SK-N-DZ (cell line): Measurements from ENCODE around the gene RALGPS1.
"Not testable (repeated sequence)": the region's sequence is repeated elsewhere in the genome, so short reads cannot be mapped to it uniquely, and the experiment has no call there.

Experiments
- DNase-seq: peaks from one replicate; pipeline ENCODE4 v3.0.0-alpha.2; 2015; ENCODE audit warnings: low spot score

RALGPS1 gene

DNA sequence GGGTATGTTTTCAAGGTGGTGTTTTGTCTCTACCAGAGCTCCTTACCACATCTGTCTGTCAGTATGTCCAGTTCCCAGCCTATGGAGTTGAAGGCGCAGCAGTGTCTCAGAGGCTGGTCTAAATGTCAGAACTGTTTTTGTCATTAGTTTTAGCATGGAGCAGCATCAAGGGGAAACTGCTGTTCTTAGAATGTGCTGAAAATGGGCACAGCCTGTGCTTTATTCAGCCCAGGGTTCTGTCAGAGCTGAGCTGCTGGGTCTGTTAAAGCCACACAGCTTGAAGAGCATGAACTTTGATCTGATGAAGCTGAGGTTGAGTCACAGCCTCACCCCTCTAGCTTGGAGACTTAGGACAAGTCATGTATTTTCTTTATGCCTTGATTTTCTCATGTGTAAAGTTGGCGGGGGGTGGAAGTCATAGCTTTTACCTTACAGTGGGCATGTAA lies 71.9 kb downstream of the RALGPS1 start:
- DNase-seq: no peak

DNA sequence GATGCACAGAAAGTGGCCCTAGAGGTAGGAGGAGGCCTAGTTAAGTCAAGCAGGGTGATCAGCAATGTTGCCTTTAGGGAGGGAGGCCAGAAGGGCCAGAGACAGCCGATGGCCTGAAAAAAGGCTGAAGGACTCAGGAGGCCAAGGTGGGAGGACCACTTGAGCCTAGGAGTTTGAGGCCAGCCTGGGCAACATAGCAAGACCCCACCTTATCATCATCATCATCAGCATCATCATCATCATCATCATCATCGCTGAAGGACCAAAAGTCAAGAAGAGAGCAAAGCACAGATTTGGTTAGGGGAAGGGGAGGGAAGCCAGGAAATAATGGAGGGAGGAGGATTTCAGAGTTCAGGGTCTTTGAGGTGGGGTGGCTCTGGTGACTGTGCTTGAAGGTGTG lies 74.3 kb downstream of the RALGPS1 start:
- DNase-seq: no peak

DNA sequence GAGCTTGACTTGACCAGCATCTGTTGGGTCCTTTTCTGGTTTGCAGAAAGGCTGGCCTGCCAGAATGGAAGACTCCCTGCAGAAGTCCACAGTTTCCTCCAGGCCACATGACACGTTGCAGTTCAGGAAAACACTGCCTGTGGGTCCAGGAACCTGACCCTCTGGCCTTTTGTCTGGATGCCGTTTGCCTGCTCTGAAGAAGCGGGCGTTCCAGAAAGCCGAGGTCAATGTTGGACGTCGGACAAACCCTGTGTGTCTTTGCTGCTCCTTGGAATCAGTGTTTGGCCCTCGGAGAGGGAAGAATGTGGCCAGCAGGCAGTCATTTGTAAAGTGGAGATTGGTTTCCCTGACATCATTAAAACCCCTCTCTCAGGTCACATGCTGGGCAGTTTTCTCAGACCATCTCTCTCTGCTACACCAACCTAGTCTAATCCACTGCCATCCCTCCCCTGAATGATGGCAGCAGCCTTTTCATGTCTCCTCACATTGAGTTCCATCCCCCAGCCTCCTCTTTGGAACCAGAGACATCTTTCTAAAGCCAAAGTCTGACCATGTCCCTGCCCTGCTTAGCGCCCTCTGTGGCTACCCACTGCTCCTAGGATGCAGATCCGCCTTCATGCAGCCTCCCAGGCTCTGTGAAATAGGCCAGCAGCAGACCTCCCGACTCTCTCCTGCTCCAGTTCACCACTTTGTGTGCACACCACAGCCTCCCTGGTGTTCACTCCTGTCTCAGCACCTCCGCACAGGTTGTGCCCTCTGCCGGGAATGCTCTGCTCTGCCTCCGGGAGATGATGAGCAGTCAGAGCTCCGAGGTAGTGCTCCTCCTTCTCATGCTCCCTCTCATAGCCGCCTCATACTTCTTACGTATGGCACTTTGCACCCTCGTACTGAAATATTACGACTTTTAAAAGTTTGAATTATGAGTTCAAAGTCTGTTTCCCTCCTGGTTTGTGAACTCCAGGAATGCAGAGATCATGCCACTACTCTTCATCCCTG lies 75.6 kb downstream of the RALGPS1 start:
- no peak for DNase-seq

DNA sequence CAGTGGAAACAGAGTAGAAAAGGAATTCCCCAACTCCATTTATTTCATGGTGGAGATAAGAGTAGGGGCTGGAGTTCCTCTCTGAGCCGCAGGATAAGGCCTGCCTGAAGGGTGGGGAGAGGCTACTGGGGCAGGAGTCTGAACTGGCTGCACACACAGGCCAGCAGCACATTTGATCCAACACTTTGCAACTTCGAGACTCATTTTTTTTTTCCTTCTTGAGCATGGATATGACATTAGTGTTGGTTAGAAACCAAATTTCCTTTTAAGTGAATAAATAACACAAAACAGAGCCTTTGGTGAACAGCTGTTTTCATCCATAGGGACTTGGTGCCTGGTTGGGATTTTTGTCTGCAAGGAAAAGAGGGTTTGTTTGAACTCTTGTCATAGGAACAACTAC lies 76.6 kb downstream of the RALGPS1 start:
- DNase-seq: no peak

DNA sequence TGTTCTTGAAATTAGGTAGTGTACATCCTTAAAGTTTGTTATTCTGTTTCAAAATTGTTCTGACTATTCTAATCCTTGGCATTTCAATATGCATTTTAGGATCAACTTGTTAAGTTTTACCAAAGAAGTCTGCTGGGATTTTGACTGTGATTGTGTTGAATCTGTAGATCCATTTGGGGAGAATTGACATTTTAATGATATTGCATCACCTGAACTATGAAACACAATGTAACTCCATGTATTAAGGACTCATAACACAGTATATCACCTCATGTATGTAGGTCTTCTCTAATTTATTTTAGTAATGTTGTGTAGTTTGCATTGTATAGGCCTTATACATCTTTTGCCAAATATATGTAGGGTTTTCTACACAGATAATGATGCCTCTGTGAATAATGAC lies 77.8 kb downstream of the RALGPS1 start:
- DNase-seq: no peak

DNA sequence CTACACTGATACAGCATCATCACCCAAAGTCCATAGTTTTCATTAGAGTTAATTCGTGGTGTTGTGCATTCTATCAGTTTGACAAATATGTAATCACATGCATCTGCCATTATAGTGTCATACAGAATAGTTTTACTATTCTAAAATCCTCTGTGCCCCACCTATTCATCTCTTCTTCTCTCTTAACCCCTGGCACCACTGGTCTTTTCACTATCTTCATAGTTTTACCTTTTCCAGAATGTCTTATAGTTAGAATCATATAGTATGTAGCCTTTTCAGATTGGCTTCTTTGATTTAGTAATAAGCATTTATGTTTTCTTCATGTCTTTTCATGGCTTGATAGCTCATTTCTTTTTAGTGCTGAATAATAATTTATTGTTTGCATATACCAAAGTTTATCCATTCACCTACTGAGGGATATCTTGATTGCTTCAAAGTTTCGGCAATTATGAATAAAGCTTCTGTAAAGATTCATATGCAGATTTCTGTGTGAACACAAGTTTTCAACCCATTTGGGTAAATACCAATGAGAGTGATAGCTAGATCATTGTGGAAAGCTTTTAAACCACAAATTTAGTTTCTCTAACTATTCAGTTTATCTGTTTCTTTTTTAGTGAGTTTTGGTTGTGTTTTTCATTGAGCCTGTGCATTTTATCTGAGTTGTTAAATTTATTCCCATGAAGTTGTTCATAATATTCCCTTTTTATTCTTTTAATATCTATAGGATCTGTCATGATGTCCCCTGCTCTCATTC lies 84.9 kb downstream of the RALGPS1 start:
- DNase-seq: no peak

DNA sequence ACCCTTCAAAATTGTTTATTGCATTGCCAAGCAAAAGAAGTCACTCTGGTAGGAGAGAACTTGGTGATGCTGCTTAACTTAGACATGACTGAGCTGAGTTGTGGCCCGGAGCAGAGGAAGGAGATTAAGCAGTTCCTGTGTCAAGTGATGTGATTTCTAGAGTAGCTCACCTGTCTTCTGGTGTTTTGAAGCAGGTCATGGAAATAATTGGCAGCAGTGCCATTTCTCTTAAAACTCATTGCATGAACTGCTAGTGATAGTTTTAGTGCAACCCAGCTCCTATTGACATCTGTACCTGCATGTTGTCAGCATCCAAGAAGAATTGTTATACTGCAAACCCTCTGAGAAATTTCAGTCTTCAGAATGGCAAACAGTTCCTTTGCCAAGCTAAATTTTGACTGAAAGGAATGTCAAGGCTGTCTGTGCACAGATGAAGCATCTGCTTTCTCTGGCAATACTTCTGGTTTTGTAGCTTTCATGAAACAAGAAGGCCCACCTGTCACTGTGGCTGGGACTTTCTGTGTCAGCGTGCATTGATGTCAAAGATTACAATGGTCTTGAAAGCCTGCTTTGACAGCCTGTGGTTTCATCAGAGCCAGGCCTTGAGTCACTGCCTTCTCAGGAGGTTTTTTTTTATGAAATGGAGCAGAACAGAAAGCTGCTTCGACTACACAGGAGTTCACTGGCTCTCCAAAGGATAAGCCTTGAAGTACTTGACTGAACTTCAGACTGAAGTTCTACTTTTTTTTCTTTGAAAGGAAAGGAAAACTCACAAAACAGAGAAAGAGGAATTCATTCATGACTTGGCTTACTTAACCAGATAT lies 90.6 kb downstream of the RALGPS1 start:
- no peak for DNase-seq

DNA sequence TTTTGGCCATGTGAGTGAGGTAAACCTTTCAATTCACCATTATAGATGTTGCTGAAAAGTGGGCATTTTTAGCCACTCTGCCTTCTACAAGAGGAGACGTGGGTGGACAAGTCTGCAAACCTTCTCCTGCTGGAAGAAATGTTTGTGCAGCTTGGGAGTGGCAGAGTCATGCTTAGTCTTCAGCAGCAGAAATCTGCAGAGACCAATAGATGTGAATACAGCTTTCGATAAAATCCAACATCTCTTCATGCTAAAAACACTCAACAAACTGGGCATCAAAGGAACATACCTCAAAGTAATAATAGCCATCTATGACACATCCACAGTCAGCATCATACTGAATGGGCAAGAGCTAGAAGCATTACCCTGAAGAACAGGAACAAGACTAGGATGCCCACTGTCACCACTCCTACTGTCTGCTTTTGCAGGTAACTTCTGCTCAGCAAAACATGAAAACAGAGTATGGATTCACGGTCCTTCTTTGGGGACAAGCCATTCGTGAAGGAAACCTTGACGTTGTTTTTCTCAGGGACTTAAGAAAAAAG lies 91.3 kb downstream of the RALGPS1 start:
- no peak for DNase-seq

DNA sequence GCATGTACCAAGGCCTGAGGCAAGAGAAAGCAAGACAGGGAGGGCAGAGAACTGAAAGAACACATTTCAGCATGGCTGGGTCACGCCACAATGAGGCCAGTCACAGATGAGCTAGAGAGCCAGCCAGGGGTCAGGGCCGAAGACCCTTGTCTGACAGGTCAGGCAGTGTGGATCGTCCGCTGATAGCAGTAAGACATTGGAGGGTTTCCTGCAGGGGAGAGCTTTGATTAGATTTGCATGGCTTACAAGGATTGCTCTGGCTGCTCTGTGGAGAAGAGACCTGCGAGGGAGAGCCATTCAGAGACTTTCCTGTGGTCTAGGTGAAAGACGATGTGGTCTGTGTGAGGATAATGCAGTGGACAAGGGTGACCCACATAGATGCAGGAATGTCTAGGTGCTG lies 93.1 kb downstream of the RALGPS1 start:
- DNase-seq: no peak

DNA sequence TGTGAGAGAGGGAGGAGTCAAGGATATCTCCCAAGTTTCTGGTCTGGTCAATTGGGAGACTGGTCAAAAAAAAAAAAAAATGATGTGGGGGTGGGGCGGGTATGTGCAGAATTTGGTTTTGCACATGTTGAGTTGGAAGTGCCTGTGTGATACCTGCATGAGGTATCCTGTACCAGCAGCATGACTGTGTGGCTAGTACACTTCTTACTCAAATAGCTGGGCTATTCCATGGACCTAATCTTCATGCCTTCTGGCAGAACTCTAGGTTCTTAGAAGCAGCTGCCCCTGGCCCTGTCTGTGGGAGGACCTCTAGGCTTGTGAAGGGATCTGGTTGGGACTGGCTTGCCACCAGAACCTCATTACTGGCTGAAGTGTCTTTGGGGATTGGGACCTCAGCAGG lies 93.5 kb downstream of the RALGPS1 start:
- DNase-seq: no peak

DNA sequence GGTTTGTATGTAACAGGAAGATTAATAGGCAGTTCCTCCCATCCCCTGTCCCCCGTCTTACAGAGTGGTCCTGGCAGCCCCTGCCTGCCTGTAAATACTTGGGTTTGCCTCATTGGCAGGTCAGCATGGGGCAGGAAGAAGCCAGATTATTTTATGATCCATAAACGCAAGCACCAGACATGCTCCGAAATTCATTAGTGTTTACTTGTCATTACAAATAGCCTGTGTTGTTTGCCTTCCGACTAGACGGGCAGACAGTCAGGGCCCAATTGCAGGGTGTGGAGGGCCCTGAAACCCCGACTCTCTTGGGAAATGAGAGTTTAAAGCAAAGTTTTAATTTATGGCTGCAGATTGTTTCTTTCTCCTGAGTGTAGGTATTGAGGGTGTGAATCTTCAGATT lies 97.2 kb downstream of the RALGPS1 start:
- no peak for DNase-seq

DNA sequence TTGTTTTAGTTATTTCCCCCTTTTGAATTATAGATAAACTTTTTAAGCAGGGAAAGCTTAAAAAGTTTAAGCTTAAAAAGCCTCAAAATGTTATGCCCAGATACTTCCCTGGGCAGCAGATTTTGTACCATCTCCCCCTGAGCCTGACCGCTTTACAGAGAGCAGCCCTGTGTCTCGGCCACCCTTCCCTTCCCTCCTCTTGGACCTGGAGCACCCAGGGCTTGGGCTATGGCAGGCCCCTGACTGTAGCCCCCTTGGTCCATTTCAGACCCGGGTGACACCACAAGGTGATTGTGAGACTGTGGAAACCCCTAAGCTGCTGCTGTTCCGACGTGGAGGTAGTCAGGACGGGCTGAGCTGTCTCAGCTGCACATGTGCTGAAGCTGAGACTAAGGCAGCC lies 97.7 kb downstream of the RALGPS1 start:
- no peak for DNase-seq

DNA sequence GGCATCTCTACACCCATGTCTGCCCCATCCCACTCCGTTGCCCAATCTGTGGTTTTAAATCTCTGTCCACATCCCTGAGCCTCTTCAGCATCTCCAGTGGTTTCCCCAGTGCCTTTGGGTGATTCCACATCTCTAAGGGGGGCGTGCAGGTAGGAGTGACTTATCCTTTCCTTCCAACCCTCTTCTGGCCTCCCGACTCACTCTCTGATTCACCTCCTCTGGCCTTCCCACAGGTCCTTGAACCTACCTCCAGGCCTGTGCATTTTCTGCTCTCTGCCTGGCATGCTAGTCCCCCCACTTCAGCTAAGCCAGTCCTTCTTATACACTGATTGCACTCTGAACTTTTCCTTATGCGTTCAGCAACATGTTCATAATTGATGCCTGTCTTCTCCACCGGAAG lies 99.0 kb downstream of the RALGPS1 start:
- no peak for DNase-seq

DNA sequence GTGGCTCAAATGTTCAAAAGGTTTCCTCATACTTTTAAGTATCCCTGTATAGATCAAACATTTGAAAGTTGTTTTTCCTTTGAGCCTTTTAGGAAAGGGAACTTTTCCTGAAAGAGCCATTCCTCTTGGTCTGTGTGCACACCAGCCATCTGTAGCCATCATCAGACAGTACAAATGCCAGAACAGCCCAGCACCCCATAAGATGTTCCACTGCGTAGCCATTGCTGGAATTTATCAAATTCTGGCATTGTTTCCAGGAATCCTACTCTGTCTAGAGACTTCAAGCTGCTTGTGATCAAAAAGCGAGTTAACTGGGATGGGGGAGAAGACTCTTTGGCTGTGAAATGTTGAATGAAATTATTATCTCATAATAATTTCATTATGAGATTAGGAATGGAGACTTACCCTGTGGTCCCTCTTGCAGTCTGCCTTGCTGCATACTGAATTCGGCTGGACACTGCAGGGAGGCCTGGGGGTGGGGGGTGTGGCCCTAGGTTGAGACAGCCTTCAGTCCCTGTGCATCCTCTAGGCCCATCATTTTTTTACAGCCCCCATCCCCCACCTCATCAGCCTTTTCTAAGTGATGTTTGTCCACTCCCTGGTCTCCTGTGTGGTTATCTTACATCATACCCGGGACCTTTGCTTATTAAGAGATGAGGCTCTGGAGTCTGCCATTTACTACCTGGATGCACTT lies 99.8 kb downstream of the RALGPS1 start:
- DNase-seq: no peak

DNA sequence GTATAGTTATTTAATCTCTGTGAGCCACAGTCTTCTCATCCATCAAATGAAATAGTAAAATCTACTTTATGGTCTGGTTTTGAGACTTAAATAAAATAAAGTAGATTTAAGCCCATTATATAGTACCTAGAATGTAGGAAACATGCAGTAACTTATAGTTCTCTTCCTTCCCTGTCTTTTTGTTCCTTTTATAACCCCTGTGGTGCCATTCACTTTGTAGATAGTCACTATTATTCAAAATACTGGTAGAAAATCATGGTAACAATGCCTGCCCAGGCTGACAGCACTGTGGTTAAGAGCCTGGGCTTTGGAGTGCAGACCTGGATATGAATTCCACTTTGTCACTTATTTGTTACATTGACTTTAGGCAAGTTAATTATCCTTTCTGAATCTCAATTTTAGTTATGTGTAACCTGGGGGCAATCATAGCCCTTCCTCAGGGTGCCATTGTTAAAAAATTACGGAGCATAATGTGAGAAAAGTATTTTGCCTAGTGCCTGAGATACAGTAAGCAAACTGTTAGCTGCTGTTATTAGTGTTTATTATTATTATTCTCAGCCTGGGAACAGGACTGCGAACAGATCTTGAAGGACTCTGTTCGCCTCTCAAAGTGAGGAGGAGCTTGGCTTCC lies 100.4 kb downstream of the RALGPS1 start:
- DNase-seq: no peak

DNA sequence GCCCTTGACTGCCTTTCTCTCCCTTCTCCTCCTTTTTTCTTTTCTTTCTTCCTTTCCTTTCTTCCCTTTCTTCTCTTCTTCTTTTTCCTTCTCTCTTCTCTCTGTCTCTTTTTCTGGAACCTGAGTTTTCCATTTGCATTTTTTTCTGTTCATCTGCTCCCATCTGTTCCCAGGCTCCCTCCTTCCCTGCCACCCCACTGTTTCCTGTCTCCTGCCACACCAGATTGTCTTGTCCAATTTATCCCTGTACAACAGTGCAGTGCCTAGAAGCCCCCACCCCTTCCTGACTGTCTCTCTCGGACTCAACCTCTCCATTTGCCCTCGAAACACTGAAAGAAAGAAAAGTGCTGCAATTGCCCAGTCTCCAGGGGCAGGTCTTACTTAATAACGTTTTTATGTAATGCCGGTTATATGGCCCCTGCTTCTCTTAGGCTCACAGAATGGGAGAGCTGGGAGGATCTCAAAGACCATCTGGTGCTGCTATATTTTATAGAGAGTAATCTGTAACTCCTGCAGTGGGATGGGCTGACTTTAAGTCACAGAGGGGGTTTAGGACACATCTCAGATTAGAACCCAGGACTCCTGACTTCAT lies 101.4 kb downstream of the RALGPS1 start:
- DNase-seq: no peak

DNA sequence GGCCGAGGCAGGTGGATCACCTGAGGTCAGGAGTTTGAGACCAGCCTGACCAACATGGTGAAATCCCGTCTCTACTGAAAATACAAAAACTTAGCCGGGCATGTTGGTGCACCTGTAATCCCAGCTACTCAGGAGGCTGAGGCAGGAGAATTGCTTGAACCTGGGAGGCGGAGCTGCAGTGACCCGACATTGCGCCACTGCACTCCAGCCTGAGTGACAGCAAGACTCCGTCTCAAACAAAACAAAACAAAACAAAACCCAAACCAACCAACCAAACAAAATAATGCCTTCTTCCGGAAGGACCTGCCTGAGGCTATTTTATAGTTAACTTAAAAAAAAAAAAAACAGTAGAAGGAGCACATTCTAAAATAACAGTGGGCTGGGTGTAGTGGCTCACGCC lies 103.4 kb downstream of the RALGPS1 start:
- DNase-seq: not testable (repeated sequence)

DNA sequence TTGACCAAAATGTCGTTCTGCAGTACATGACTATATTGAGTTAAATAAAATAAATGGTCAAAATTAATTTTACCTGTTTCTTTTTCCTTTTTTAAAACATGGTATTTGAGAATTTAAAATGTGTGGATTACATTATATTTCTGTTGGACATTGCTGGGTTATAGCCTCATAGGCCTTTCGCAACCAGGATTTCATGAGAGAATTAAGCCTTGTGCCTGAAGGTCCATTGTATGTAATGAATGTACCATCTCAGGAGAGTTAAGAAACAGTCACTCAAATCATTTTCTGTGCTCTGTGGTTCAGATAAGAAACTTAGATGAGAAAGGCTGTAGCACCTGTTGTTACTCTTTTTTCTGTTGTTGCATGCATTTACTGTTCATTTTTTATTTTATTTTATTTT lies 104.4 kb downstream of the RALGPS1 start:
- DNase-seq: no peak

DNA sequence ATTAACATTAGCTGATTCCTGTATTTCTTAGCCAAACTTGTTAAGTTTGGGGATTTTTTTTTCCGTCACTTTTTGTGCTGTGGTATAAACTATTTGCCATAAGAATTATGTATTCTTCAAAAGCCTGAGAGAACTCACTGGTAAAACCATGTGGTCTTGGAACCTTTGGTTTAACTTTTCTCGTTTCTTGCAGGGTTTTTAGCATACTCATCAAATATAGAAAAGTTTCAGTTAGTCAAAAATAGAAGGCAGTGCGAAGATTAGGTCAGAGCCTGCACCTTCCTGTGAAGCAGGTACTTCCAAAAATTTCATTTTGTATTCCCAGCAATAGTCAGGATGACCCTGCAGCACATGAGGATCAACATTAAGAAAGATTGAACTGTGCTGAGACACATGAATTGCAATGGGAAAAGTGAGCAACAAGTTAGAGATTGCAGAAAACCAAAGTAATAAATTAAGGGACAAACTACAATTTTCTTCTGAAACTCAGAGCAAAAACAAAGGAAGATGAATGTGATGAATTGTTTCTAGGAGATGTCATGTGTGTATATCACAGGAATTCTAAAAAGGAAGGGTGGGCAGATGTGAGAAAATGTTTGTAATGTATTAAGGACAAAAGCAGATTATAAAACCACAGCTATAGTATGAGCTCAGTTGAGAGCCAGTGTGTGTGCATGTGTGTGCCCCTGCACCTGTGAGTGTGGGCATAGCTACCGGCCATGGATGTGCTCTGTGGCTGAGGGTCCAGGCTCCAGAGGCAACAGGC lies 105.6 kb downstream of the RALGPS1 start:
- no peak for DNase-seq

DNA sequence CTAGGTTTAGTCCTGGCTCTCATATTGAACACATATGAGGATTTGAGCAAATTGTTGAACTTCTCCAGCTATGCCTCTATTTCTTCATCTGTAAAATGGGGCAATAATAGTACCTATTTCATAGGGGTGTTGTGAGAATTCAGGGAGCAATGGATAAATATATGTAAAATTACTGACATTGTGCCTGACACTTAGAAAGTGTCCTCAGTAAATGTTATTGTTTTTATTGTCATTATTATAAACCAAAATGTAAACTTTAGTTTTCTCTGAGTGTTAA lies 106.2 kb downstream of the RALGPS1 start:
- DNase-seq: no peak
